GM15510 (cell line): Measurements from ENCODE around the gene RALY.

Experiments used
- POLR2A ChIP-seq: IDR thresholded peaks from 3 replicates; pipeline ENCODE4 v1.6.1; 2011; ENCODE audit warnings: borderline replicate concordance; ENCODE audit not compliant: insufficient read length; ENCODE audit errors: extremely low read depth

RALY gene

GRCh38 chr20:34018166-34018565 lies 24.5 kb downstream of the RALY start:
- no peak for TF ChIP-seq POLR2A

- TF ChIP-seq POLR2A, result no peak
Measured at GRCh38 chr20:34022151-34022838, 28.6 kb downstream of the RALY start.

- TF ChIP-seq POLR2A, result no peak
Measured at GRCh38 chr20:34022839-34023234, 29.1 kb downstream of the RALY start.

GRCh38 chr20:34023937-34024722 lies 30.4 kb downstream of the RALY start:
- TF ChIP-seq POLR2A, result no peak

GRCh38 chr20:34024723-34025351 lies 31.1 kb downstream of the RALY start:
- TF ChIP-seq POLR2A, result no peak

- no peak for TF ChIP-seq POLR2A
Measured at GRCh38 chr20:34029415-34029814, 35.7 kb downstream of the RALY start.

GRCh38 chr20:34030456-34030855 lies 36.7 kb downstream of the RALY start:
- TF ChIP-seq POLR2A, result no peak

GRCh38 chr20:34033903-34034302 lies 40.2 kb downstream of the RALY start:
- no peak for TF ChIP-seq POLR2A

- no peak for TF ChIP-seq POLR2A
Measured at GRCh38 chr20:34037121-34037520, 43.4 kb downstream of the RALY start.

GRCh38 chr20:34037767-34038166 lies 44.1 kb downstream of the RALY start:
- no peak for TF ChIP-seq POLR2A

- TF ChIP-seq POLR2A, result no peak
Measured at GRCh38 chr20:34040300-34040995, 46.7 kb downstream of the RALY start.

GRCh38 chr20:34041226-34041625 lies 47.5 kb downstream of the RALY start:
- TF ChIP-seq POLR2A, result no peak

- no peak for TF ChIP-seq POLR2A
Measured at GRCh38 chr20:34042262-34042661, 48.6 kb downstream of the RALY start.

GRCh38 chr20:34043025-34043424 lies 49.3 kb downstream of the RALY start:
- no peak for TF ChIP-seq POLR2A

- TF ChIP-seq POLR2A, result no peak
Measured at GRCh38 chr20:34045294-34045693, 51.6 kb downstream of the RALY start.
